GM18507 (cell line): ENCODE measurements around the gene KCNMB3.
"Not testable (repeated sequence)": the region's sequence is repeated elsewhere in the genome, so short reads cannot be mapped to it uniquely, and the experiment has no call there.

Experiments used
- DNase-seq: peaks from one replicate; pipeline ENCODE4 v3.0.0; 2011; ENCODE audit warnings: low read depth; ENCODE audit not compliant: insufficient read length; ENCODE audit errors: extremely low spot score
- FAIRE-seq: peaks from 2 replicates; lab custom pipeline; 2011; peaks lifted over from hg19 to GRCh38; lab: Jason Lieb, UNC

KCNMB3 gene

GRCh38 chr3:179218213-179218612, 32.7 kb downstream of the KCNMB3 start:
- DNase-seq: not testable (repeated sequence)

GRCh38 chr3:179215550-179215949, 35.4 kb downstream of the KCNMB3 start:
- FAIRE-seq, DNase-seq: not testable (repeated sequence)

More at GRCh38 chr3:179218213-179218612, 32.7 kb downstream of the KCNMB3 start:
- not testable (repeated sequence) for FAIRE-seq

- DNase-seq (no peak), FAIRE-seq (no peak)
Observed at GRCh38 chr3:179200790-179201189, 50.1 kb downstream of the KCNMB3 start.

- no peak for DNase-seq
- no peak for FAIRE-seq
Observed at GRCh38 chr3:179196700-179197099, 54.2 kb downstream of the KCNMB3 start.

GRCh38 chr3:179196098-179196497, 54.8 kb downstream of the KCNMB3 start:
- DNase-seq (peak; percentile 9), FAIRE-seq (peak; percentile 59)

GRCh38 chr3:179194931-179195330, 56.0 kb downstream of the KCNMB3 start:
- no peak for DNase-seq
- no peak for FAIRE-seq
